Caco-2 (cell line): ENCODE results near the gene TMEM267. TPM values are rescaled to one million over a fixed set of nuclear protein-coding genes. Genes with fewer than 3 reads are reported as not detected.
"Not testable (repeated sequence)": the region's sequence is repeated elsewhere in the genome, so short reads cannot be mapped to it uniquely, and the experiment has no call there.

Experiments used
- BruUV-seq: library from RNA; stranded (reverse); fragments of 400-500 nt; replicated peaks from 2 replicates; lab custom pipeline; 2021; lab: Mats Ljungman, UMichigan
- CTCF ChIA-PET: fragments of 300-600 bp; sonication (Branson Sonifier 250); formaldehyde crosslinking; loops from one replicate; lab custom pipeline; 2022; ENCODE audit warnings: antibody characterized with exemption; lab: Charles Lee
- POLR2A ChIA-PET: fragments of 300-600 bp; sonication (Branson Sonifier 250); formaldehyde crosslinking; loops from one replicate; lab custom pipeline; 2022; ENCODE audit warnings: antibody characterized with exemption; lab: Charles Lee
- DNase-seq, 2 experiments: peaks; one replicate each; pipeline versions ENCODE4 v3.0.0 to v3.0.0-alpha.2; 2020 to 2022
- H3K27me3 ChIP-seq: replicated peaks from 2 replicates; pipeline ENCODE4 v1.6.0; 2011; ENCODE audit warnings: low read length; ENCODE audit not compliant: control insufficient read depth, insufficient read depth
- H3K36me3 ChIP-seq: 2 replicates; pipeline ENCODE4 v1.5.1; 2011; ENCODE audit warnings: low read length; ENCODE audit not compliant: control insufficient read depth, insufficient read depth
- H3K4me1 ChIP-seq: fragments of 250-450 bp; sonication (Bioruptor Pico); 2 replicates; pipeline ENCODE4 v1.5.1; 2020; ENCODE audit warnings: mild to moderate bottlenecking
- H3K4me3 ChIP-seq: 2 replicates; pipeline ENCODE4 v1.5.1; 2011; ENCODE audit warnings: low read depth, mild to moderate bottlenecking, control low read depth, low read length
- H3K9me3 ChIP-seq: fragments of 250-450 bp; sonication (Bioruptor Pico); 2 replicates; pipeline ENCODE4 v1.5.1; 2020; ENCODE audit warnings: mild to moderate bottlenecking, moderate library complexity
- H3K27ac Mint-ChIP-seq: one replicate; pipeline ENCODE4 v1.8.0; 2022; ENCODE audit warnings: mixed read lengths; ENCODE audit not compliant: unreplicated experiment
- H3K27me3 Mint-ChIP-seq: one replicate; pipeline ENCODE4 v1.8.0; 2022; ENCODE audit warnings: mixed read lengths; ENCODE audit not compliant: insufficient read depth, unreplicated experiment
- H3K36me3 Mint-ChIP-seq: one replicate; pipeline ENCODE4 v1.8.0; 2022; ENCODE audit warnings: mild to moderate bottlenecking, mixed read lengths; ENCODE audit not compliant: insufficient read depth, unreplicated experiment
- H3K4me1 Mint-ChIP-seq: one replicate; pipeline ENCODE4 v1.8.0; 2022; ENCODE audit warnings: low read depth, mixed read lengths; ENCODE audit not compliant: unreplicated experiment
- H3K4me3 Mint-ChIP-seq: one replicate; pipeline ENCODE4 v1.8.0; 2022; ENCODE audit warnings: mild to moderate bottlenecking, moderate library complexity, mixed read lengths; ENCODE audit not compliant: unreplicated experiment
- H3K9me3 Mint-ChIP-seq: one replicate; pipeline ENCODE4 v1.8.0; 2022; ENCODE audit warnings: mixed read lengths; ENCODE audit not compliant: unreplicated experiment
- CTCF ChIP-seq, 2 experiments: fragments of 200-600 bp in 1 of 2; IDR thresholded peaks; 1 replicate in 1 of 2; 2 replicates in 1 of 2; pipeline versions ENCODE4 v1.5.1 to v1.8.0; 2011 to 2022; ENCODE audit warnings: antibody characterized with exemption in 1 of 2, control low read depth in 1 of 2, inconsistent platforms in 1 of 2, low read depth in 1 of 2, low read length in 1 of 2, mild to moderate bottlenecking in 1 of 2, moderate library complexity in 1 of 2; ENCODE audit not compliant: insufficient read depth in 1 of 2, severe bottlenecking in 1 of 2, unreplicated experiment in 1 of 2
- intact Hi-C: fragments of 100-400 bp; cut with micrococcal nuclease; formaldehyde crosslinking; loops from one replicate; pipeline ENCODE4 v1.10.0; 2022; ENCODE audit not compliant: unreplicated experiment
- total RNA-seq: library from RNA; stranded (reverse); gene quantifications from 2 replicates; pipeline ENCODE4 v1.2.3, GENCODE V29; 2022

Gene TMEM267
- total RNA-seq, 1 experiment from 2014 or later, result 15.5 TPM

- H3K4me3 ChIP-seq, result no peak overlapping the region
- no peak for DNase-seq
Measured at GRCh38 chr5:43410414-43410813, 73.3 kb downstream of the TMEM267 start.

GRCh38 chr5:43409809-43410271 lies 73.8 kb downstream of the TMEM267 start:
- Mint-ChIP-seq H3K27me3 (no peaks in the 10 kb centered on the region), H3K27ac (no peak overlapping the region), H3K9me3 (peaks cover 10% of the 10 kb centered on the region), H3K4me1 (peaks cover 6% of the 10 kb centered on the region), H3K36me3 (no peaks in the 10 kb centered on the region), H3K4me3 (no peak overlapping the region)
- no peaks in the 10 kb centered on the region for H3K27me3 ChIP-seq
- no peak overlapping the region for H3K4me3 ChIP-seq
- H3K4me1 ChIP-seq, result no peaks in the 10 kb centered on the region
- ChIA-PET CTCF (no interaction called here), POLR2A (no interaction called here)
- no peak for TF ChIP-seq CTCF (IDR thresholded peaks at IDR 0.05; ENCODE audit: insufficient read depth in 1 of 2, low read depth in 1 of 2, low read length in 1 of 2, severe bottlenecking in 1 of 2, unreplicated experiment in 1 of 2)
- H3K36me3 ChIP-seq, result no peaks in the 10 kb centered on the region
- no TSS peak for BruUV-seq
- no peak for DNase-seq
- intact Hi-C loops, result no loop called here
- no peaks in the 10 kb centered on the region for H3K9me3 ChIP-seq

More at GRCh38 chr5:43410414-43410813, 73.3 kb downstream of the TMEM267 start:
- Histone ChIP-seq H3K9me3 (no peaks in the 10 kb centered on the region), H3K27me3 (no peaks in the 10 kb centered on the region), H3K4me1 (no peaks in the 10 kb centered on the region), H3K36me3 (no peaks in the 10 kb centered on the region)
- intact Hi-C loops, result no loop called here
- Mint-ChIP-seq H3K9me3 (peaks cover 4% of the 10 kb centered on the region), H3K4me3 (no peak overlapping the region), H3K4me1 (peaks cover 6% of the 10 kb centered on the region), H3K27ac (no peak overlapping the region), H3K36me3 (no peaks in the 10 kb centered on the region), H3K27me3 (no peaks in the 10 kb centered on the region)
- TF ChIP-seq CTCF (IDR thresholded peaks at IDR 0.05; ENCODE audit: insufficient read depth in 1 of 2, low read depth in 1 of 2, low read length in 1 of 2, severe bottlenecking in 1 of 2, unreplicated experiment in 1 of 2), result no peak
- POLR2A ChIA-PET, result no interaction called here
- BruUV-seq, result no TSS peak
- CTCF ChIA-PET, result no interaction called here

- intact Hi-C loops, H3K4me3 Mint-ChIP-seq, H3K4me1 Mint-ChIP-seq, H3K36me3 ChIP-seq, H3K4me1 ChIP-seq, DNase-seq, BruUV-seq, H3K27me3 ChIP-seq, H3K36me3 Mint-ChIP-seq, H3K9me3 ChIP-seq, H3K27me3 Mint-ChIP-seq, CTCF ChIA-PET, H3K4me3 ChIP-seq, POLR2A ChIA-PET, H3K27ac Mint-ChIP-seq: not testable (repeated sequence)
- peaks cover 22% of the 10 kb centered on the region for H3K9me3 Mint-ChIP-seq
Measured at GRCh38 chr5:43402524-43403066, 81.1 kb downstream of the TMEM267 start.
